ENCODE data around the gene KHK.
"Not testable (repeated sequence)": the region's sequence is repeated elsewhere in the genome, so short reads cannot be mapped to it uniquely, and the experiment has no call there.

The KHK gene

DNA sequence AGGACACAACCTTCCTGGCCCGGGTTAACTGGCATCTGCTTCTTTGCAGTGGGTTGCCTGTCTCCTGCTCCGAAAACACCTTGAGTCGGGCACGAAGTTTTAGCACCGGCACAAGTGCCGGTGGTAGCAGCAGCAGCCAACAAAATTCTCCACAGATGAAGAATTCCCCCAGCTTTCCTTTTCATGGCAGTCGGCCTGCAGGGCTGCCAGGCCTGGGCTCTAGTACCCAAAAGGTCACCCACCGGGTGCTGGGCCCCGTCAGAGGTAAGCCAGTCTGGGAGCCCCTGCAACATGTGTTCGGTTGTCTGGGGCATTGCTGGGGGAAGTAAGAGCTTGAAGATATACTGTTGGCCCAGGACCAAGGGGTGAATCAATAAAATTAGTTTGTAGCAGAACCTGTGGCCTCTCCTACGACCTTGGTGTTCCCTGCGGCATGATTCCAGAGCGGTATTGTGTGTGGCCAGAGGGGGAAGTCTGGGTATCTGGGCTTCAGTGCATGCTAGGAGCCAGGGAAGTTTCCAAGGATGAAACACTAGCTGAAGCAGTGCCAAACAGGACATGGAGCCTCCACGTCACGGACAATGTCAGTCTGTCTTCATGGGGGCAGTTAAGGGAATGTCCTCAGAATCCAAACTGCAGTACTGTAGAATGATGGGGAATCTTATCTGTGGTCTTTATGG, 27.3 kb upstream of the KHK start:
- DNase-seq (ENCODE audit: low spot score), result no peak

DNA sequence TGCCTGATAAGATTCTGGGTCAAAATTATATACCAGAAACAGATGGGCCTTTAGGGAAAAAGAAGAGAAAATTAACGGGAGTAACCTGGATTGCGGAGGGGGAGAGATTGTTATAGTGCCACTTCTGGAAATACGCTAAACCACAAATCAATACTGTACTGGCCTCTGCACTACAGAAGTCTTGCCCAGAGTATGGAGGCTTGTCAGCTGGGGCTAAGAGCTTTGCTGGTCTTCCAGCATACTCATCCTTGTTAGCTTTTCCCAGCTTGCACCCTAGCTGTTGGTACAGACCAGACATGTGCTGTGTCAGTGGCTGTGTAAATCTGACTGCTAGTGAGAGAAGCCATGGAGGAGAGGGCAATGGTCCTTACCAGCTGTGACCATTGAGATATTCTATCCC, 26.2 kb upstream of the KHK start:
- DNase-seq (ENCODE audit: low spot score), result no peak

DNA sequence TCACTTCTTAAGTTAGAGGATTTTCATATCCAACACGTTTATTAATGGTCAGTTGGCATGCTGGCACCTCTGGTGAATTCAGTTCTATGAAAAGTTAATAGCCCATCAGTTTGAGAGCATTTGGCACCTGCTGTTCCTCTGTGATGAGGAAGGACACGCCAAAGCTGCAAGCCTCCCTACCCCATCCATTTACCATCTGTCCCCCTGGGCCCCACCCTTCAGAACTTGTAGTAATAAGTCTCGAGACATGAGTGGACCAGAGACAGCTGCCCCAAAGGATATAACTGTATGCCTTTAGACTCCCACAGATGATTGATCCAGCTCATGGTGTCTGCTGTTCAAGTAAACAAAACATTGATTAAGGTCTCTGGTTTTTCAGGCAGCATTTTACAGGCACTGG, 21.4 kb upstream of the KHK start:
- no peak for DNase-seq (ENCODE audit: low spot score)

DNA sequence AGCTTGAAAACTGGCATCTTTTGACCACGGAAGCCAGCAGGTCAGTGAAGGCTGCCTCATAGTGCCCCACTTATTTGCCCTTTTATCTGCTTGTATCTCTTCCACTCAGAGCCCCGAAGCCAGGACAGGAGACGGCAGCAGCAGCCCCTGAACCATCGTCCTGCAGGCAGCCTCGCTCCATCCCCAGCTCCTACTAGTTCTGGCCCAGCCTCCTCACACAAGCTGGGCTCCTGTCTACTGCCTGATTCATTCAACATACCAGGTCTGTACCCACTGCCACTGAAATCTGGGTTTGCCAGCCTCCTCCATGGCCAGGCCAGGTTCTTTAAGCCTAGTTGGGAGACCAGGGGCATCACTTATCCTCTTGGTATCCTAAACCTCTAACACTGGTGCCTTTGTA, 19.2 kb upstream of the KHK start:
- DNase-seq (ENCODE audit: low spot score), result no peak

DNA sequence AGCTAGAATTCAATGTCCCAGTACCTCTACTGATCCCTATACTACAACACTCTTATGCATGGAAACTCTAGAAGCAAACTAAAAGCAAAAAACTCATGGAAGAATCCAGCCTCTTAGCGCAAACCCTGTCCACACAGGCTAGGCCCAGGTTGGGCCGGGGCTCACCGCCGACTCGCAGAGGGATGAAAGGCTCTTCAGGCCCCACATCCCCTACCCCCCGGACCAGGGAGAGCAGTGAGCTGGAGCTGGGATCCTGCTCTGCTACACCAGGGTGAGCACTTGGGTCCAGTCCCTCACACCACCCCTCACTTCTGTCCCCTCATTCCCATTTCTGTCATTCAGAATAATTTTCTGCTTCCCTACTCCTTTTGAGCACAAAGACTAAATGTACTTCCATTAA, 17.1 kb upstream of the KHK start:
- DNase-seq (ENCODE audit: low spot score), result no peak

DNA sequence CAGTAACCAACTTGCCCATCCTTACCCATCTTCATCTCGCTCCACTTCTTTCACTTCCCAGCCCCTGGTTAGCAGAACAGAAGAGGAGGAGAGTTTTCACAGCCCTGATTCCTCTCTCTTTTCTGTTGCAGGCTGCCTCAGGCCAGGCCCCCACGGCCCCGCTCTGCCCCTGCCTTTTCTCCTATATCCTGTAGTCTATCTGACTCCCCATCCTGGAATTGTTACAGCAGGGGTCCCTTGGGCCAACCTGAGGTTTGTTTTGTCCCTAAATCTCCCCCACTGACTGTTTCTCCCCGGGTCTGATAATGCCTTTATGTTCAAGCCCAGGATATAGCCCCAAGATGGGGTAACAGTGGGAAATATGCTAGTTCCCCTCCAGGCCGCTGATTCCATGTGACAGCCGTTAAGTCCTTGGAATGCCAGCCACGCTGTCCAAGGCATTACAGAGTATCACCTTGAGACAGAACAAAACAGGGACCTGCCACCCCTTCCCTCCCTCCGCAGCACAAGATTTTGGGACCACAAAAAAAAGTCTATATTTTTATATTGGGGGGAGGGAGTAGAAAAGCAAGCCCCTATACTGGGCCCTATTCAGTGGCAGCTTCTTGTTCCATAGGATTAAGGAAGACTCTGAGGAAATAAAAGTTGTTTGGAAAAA, 16.5 kb upstream of the KHK start:
- no peak for DNase-seq (ENCODE audit: low spot score)

DNA sequence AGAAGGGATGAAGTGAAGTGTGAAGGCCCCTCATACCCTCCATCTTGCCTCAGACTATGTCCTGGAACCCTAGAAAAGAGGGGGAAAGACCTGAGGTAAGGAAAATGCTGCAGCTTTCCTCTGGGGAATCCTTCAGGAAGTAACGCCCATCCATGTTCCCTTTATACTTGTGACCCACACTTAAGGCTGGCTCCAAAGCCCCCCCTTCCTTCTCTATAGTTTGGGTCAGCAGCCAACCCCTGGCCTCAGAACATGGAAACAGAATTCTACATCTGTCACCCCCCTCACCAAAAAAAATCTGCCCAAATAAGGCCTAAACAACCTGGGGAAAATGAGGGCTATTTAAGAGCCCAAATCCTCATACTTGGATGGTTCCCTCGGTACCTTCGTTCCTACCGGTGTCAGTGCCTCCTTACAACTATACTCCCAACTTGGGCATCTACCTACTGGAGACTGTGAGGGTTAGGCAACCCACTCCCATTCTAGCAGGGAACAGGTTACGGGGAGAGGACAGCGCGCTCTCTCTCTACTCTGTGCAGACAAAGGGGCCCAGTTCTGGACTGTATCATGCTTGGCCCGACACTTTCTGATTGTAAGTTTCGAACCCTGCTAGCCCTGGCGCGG, 15.8 kb upstream of the KHK start:
- DNase-seq (ENCODE audit: low spot score), result no peak

DNA sequence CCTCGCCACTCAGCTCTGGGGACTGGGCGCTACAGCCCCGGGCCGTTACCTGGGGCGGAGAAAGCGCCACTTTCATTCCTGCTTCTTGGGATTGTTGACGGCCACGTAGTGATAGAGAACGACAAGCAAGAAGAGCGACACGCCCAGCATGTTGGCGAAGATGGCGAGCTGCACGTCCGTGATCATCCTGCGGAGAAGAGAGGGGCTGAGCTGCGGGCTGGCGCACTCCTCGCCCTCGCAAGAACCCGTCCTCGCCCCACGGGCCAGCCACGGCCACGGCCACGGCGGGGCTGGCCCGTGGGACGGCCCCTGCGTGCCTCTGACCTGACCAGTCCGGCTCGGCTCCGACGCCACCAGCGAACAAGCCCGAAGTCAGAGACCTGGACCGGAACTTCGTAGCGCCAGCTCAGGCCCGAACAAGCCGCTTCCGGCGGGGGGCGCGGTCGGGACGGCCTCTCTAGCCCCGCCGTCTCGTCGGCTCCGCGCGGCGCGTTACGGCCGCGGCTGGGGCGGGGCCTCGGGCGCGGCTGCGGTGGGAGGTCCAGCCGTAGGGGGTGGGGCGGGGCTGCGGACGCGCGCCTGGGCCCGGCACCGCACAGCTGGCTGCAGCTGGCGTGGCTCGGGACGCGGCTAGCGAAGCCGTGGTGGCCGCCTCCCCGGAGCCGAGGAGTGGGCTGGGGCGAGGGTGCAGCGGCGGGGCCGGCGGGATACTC, 15.1 kb upstream of the KHK start, which contains the start of gene OST4:
Gene OST4, minus strand, starts transcription at position 378 of the 713 bp plus-strand sequence.
- DNase-seq (ENCODE audit: low spot score), result peak; percentile 92

DNA sequence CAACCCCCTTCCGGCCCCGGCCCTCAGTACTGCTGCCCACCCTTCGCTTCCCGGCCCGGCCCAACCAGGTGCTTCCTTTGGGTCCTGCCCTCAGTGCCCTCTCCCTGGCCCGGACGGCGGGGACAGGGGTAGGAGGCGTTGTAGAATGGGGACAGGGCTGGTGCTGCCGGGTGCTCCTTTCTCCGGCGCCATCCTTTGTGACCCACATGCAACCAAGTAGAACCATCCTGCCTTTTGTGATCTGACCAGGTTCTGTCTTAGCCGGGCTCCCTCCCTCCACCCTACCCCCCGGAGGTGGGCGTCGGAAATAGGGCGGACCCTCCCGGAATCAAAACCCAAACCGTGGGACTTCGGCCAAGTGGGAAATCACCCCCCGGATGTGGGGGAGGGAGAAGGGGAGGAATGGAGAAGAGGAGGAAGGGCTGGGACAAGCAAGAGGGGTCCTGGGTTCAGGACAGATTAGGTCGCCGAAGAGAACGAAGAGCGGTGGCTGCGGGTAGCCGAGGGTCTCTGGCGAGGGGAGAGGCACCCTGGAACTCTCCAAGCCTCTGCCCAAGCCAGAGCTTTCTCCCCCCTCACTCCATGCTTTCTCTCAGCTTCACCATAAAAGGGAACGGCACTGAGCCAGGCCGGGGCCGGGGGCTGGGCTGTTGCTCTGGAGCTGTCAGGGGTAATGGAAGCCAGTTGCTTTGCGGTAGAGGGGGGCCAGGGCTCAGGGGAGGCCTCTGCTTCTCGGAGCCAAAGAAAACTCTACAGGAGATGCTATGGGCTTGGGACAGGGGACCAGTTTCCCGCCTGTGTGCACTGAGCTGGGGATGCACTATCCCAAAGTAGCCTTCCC, 14.4 kb upstream of the KHK start:
- DNase-seq (ENCODE audit: low spot score), result no peak

DNA sequence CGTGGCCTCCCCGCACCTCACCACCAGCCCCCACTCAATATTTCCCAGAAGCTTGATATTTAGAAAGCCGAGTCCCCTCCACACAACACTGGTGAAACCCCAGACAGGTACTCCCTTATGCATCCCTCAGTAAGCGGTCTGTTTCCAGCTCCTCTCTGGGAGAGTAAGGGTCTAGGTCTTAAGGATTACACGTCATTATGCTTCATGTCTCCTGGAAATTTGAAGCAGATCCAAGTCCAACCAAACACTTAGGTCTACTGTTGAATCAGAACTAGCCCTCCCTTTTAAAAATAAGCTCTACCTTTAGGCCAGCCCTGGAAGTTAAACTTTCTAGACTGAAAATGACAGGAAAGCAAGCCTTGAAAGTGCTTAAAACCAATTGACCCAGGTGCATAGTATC, 13.7 kb upstream of the KHK start:
- no peak for DNase-seq (ENCODE audit: low spot score)

DNA sequence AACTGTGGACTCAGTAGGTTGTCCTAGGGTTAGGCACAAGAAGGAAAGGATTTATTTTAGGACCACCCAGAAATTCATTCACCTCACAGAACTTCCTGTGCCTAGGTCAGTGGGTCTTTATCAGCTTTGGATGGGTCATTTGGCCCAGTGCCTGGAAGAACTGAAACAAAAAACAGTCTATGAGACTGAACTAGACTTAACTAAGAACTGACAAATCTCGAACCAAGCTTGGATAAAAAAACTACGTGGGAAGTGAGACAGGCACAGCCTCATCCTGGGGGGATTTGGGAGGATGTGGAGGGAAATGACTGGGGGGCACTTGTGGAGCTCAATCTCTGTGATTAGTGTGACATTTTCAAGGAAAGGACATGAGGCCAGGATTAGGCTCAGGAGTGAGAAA, 12.8 kb upstream of the KHK start:
- DNase-seq (ENCODE audit: low spot score), result no peak

DNA sequence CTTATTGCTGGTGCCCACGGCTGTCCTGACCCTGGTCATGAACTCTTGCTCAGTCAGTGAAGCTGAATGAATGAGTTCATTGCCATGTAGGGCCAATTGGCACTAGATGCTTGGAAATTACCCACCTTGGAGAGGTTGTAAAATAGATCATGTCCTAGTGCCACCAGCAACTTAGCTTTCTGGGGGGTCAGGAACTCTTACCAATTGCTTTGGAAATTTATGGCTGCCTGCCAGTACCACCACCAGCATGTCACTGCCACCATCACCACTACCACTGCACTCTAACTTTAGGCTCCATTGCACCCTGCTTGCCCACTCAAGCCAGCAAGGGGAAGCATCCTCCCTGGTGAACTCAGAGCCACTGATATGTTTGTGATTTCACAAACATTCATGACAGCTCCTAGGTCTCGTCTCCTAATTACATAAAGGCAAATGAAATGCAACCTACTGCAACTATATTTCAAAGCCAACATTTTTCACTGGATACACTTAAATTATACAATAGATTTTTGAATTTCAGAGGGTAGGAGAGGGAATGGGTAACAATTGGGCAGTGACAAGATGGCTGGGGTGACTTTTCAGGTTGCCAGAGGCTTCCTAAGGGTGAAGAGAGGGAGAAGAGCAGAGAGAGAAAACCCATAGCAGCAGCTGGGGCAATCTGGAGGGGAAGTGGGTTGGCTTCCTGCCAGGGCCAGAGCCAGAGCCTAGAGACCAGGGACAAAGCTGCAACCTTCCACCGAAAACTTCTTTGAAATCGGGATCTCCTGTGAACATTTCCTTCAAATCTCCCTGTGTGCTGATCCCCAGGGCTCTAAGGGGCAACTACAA, 11.6 kb upstream of the KHK start:
- peak; percentile 33 for DNase-seq (ENCODE audit: low spot score)

DNA sequence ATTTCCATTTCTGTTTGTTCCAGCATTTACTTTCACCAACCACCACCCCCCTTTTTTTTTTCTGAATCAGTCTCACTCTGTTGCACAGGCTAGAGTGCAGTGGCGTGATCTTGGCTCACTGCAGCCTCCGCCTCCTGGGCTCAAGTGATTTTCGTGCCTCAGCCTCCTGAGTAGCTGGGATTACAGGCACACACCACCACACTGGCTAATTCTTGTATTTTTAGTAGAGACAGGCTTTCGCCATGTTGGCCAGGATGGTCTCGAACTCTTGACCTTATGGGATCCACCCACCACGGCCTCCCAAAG, 11.1 kb upstream of the KHK start:
- DNase-seq (ENCODE audit: low spot score), result not testable (repeated sequence)

DNA sequence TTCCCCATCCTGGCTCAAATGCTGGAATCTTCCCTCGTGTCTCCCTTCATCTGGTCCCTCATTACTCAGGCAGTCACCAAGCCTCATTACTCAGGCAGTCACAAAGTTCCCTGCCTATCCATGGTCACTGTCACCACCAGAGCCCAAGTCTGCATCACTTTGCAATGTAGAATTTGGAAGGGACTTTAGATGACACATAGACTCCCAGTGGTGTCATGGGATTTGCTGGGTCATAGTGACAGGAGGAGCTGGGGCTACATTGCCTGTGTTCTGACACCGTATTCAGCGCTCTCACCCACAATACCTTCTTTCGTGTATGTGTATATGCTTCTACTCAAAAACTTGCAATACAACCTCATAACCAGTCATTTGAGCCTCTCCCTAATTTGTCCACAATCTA, 10.2 kb upstream of the KHK start:
- DNase-seq (ENCODE audit: low spot score), result no peak

DNA sequence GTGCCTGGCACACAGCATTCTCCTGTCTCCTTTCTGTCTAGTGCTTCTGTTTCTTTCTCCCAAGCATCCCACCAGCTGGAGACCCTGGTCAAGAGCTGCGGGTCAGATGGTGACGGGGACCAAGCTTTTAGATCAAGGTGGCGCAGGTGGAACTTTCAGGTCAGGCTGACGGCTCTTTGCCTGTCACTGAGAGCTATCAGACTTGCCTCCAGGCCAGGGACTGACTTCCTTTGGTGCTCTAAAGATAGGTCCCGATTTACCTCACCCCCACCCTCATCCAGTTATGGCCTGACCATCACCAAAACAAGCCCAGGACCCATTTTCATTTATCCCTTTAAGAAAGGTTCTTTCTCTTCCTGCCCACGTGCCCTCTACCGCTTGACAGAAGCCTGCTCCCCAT, 9.3 kb upstream of the KHK start:
- no peak for DNase-seq (ENCODE audit: low spot score)

DNA sequence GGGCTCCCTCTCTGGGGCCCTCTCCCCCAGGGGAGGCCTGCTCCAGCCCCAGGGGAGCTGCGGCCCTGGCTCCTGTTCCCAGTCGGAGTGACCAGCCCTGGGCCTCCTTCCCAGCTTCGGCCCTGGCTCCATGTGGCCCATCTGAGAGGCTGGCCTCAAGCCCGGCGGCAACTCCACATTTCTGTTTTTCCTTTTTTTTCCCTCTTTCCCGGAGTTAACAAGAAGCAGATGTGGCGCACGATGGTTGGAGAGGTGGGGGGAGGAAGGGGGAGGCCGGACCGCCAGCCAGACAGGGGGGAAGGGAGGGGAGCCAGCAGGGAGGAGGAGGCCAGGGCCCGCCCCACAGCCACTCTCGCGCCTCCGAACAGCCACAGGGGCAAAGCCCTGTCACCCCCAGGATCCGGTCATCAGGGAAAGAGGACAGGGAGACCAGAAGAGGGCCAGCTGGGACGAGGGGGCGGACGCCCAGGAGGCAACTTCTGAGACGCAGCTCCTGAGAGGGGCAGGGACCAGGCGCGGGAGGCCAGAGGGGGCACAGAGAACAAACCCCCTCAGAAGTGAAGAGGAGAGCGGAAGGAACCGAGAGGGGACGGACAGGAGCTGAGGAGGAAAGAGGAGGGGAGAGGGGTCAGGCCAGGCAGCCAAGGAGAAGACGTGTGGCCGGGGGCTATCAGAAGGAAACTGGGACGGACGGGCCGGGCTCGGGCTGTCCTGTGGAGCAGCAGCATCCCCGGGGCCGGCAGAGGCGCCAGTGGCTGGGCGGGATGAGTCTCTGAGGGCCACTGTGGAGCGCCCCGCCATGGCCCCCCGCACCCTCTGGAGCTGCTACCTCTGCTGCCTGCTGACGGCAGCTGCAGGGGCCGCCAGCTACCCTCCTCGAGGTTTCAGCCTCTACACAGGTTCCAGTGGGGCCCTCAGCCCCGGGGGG, 8.0 kb upstream of the KHK start, which contains the start of gene EMILIN1:
Gene EMILIN1, plus strand, starts transcription at position 349 of the 928 bp plus-strand sequence. Its CDS starts 451 bp downstream, at position 800.
- no peak for DNase-seq (ENCODE audit: low spot score)

DNA sequence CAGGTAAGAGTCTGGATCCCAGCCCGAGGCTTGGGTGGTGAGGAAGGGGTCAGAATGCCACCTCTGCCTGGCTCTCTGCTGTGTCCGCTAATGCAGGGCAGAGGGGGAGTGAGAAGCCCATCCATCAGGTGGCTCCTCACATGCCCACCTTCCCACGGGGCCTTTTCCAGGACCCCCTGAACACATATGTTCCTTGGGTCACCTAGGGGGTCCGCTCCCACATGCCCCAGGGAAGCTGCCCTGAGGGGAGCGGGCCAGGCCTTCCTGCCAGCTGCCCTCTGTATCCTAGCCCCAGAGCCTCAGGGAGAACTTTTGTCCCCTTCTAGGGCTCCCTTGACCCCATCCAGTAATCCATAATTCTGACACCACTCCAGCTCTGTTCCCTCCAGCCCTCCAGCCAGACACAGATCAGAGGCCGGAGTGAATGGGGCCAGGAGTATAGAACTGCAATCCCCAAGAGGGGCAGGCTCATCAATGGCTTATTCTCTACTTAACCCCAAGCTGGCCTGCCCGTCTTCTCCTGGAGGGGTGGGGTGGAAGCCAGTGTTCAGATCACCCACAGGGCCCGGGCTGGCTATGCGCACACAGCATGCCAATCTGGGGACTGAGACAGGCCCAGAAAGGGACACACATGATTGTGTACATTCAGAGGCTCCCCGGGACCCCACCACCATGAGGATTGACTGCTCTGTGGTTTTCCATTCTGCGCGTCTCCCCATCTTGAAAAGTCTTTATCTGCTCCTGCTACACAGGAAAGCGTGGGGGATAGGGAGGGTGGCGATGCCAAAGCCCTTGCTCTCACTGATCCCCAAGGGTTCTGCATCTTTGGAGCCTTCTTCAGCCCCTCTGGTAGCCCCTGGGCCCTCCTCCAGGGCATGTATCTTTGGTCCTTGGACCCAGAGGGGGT, 7.1 kb upstream of the KHK start:
- no peak for DNase-seq (ENCODE audit: low spot score)

DNA sequence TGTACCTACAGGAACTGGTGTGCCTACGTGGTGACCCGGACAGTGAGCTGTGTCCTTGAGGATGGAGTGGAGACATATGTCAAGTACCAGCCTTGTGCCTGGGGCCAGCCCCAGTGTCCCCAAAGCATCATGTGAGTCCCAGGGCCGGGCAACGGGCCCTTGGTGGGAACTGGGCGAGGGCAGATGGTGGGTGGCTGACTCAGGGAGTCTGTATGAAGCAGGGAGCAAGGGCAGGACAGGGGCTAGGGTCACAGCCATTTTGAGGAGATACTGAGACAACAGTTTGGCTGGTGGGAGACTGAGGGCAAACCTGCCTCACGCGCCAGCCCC, 6.5 kb upstream of the KHK start:
- no peak for DNase-seq (ENCODE audit: low spot score)

DNA sequence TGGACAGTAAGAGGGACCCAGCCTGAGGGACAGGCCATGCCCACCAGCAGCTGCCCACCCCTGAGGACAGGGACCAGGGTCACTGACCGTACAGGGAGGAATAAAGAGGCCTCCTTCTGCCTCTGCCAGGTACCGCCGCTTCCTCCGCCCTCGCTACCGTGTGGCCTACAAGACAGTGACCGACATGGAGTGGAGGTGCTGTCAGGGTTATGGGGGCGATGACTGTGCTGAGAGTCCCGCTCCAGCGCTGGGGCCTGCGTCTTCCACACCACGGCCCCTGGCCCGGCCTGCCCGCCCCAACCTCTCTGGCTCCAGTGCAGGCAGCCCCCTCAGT, 6.0 kb upstream of the KHK start:
- DNase-seq (ENCODE audit: low spot score), result no peak
